Activated T-helper 9 cell treated with anti-CD3 and anti-CD28 coated beads, Interleukin-2, amount 50 U/mL, for 16 hours (primary cell): ENCODE measurements around the gene MSH5.
"Not testable (repeated sequence)": the region's sequence is repeated elsewhere in the genome, so short reads cannot be mapped to it uniquely, and the experiment has no call there.

Experiments
- DNase-seq: peaks from one replicate; pipeline ENCODE4 v3.0.0-alpha.2; 2020; ENCODE audit warnings: low read depth

Gene MSH5

DNA sequence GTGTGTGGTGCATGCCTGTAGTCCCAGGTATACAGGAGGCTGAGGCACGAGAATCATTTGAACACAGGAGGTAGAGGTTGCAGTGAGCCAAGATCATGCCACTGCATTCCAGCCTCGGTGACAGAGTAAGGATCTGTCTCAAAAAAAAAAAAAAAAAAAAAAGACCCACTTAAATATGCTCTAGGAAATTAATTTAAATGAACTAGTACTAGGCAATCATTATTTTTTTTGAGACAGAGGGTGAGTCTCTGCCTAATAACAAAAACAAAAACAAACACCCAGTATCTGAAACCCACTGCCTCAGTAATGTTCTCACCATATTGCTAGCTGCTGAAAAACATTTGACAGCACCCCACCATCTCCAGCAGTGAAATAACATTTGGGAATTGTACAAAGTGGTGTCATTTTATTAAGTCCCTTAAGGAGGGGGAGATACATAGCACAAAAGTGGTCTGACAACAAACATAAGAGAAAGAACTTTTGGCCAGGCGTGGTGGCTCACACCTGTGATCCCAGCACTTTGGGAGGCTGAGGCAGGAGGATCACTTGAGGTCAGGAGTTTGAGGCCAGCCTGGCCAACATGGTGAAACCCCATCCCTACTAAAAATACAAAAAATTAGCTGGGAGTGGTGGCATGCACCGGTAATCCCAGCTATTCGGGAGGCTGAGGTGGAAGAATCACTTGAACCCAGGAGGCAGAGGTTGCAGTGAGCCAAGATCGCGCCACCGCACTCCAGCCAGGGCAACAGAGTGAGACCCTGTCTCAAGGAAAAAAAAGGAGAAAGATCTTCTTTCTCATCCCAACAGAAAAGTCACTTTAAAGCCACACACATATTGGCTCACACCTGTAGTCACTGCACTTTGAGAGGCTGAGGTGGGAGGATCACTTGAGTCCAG lies 61.5 kb downstream of the MSH5 start:
- not testable (repeated sequence) for DNase-seq

DNA sequence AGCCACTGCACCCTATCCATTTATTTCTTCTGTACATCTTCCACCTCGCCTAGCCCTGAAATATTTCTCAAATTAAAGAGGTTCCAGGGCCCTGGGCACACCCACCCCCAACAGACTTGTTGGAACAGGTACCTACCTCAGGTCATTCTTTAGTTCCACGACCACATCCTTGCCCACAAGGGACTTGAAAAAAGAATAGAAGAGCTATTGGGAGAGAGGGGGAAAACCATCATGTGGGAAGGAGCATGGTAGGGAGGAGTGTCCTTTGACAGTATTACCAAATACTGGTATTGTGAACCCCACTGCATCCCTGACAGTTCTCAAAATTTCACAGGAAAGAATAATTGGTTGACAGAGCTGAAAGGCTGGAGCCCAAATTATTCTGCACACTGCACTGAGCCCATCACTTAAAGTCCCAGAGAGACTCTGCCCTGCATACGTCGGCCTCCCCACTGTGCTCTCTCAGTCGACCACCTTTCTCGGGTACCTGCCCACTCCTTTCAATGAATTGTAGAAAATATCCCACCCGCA lies 66.2 kb downstream of the MSH5 start:
- DNase-seq: no peak

DNA sequence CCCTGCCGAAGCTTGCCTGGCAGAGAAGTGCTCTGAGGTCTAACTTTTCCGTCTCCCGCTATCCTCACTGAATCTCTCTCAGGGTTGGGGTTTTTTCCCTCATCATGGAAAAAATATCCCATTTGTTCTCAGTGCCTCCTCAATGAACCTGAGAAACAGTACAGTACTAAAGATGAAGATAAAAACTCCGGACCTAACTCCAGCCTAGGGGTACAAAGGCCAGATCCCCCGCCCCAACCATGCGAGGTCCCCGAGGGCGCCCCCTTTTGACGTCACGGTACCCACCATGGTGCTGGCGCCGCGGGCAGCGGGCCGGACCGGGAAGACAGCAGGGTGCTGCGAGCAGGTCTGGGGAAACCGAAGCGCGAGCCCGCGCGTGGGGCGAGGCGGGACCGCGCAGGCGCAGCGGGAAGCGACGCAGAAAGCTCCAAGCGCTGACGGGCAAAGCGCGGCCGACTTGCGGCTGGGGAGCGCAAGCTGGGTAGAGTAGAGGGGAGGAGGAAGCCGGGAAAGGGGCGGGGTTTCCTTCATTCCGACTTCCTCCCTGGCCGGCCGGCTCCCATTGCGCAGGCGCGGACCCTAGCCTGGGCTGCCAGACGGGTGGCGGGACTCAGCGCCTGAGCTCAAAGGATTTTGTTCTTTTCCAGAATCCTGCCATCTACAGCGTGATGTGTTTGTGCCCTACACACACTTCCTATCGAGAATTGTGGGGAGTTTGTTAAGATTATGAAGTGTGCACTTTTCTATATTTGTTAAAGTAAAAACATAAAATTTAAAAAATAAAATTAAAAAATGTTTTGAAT lies 66.9 kb downstream of the MSH5 start, which contains the start of gene LSM2:
LSM2 (minus strand) TSS at position 497 of the 803 bp plus-strand sequence; CDS start at position 288, 209 bp downstream.
- peak; percentile 95 for DNase-seq

DNA sequence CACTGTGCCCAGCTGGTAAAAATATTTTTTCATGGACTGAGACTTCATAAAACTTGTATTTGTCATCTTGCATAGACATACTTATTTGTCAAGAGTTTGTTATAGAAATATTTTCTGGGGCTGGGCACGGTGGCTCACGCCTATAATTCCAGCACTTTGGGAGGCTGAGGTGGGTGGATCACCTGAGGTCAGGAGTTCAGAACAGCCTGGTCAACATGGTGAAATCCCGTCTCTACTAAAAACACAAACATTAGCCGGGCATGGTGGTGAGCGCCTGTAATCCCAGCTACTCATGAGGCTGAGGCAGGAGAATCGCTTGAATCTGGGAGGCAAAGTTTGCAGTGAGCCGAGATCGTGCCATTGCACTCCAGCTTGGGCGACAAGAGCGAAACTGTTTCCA lies 68.8 kb downstream of the MSH5 start:
- not testable (repeated sequence) for DNase-seq

DNA sequence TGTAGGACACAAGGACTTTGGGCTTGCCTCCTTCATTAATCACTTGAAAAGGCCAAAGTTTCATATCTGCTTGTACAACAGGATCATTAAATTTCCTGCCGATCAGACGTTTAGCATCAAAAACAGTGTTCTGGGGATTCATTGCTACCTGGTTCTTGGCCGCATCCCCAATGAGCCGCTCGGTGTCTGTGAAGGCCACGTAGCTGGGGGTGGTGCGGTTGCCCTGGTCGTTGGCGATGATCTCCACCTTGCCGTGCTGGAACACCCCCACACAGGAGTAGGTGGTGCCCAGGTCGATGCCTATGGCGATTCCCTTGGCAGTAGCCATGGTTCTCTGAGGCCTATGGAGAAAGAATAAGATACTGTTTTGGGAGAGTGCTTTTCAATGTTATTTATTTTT lies 71.8 kb downstream of the MSH5 start:
- no peak for DNase-seq
